Gastrocnemius medialis (tissue), 4 donors: ENCODE measurements around the gene NELFB.

Experiments
- POLR2A ChIP-seq, 2 donors: fragments of 450-650 bp; IDR thresholded peaks; one replicate each; pipeline ENCODE4 v1.6.1; 2017; ENCODE audit warnings: antibody characterized with exemption in 2 of 2, mild to moderate bottlenecking in 2 of 2, moderate library complexity in 2 of 2
- TF ChIP-seq, protein P1 (sequence below), 5 experiments: fragments of 450-650 bp in 3 of 5; fragments of 200-600 bp in 2 of 5; sonication (generic) in 2 of 5; IDR thresholded peaks in 4 of 5; conservative IDR thresholded peaks in 1 of 5; 1 replicate in 4 of 5; 2 replicates in 1 of 5; pipeline ENCODE4 v1.5.1; 2016 to 2019; ENCODE audit warnings: antibody characterized with exemption in 5 of 5, mild to moderate bottlenecking in 3 of 5, moderate library complexity in 3 of 5

DNA sequence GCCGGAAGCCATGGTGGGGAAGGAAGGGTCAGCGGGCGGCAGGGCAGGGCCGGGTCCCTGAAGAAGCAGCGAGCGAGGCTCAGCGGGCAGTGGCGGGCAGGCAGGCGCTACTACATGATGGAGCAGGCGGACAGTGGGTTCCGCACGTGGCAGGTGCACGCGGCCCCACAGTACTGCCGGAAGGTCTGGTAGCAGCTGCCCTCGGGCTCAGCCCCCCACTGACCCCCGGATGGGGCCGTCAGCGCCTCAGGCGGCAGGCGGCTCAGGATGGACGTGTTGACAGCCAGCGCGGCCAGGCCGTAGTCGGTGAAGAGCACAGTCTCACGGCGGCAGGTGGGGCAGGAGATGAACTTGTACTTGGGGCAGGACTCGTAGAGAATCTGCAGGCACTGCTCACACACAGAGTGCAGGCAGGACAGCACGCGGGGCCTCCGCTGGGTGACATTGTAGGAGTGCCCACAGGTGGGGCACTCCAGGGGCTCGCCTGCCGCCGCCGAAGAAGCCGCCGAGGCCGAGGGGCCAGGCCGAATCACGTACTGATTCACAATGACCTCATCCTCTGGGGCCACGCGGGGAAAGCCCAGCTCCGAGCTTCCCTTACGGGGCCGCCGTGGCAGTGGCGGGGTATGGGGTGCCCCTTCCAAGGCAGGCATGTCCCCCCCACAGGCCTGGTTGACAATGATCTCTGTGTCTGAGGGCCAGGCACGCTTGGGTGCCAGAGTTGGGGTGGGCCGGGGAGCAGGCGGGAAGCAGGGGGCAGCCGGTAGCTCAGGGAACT is 34.6 kb upstream of the NELFB start:
- TF ChIP-seq, protein P1, sequence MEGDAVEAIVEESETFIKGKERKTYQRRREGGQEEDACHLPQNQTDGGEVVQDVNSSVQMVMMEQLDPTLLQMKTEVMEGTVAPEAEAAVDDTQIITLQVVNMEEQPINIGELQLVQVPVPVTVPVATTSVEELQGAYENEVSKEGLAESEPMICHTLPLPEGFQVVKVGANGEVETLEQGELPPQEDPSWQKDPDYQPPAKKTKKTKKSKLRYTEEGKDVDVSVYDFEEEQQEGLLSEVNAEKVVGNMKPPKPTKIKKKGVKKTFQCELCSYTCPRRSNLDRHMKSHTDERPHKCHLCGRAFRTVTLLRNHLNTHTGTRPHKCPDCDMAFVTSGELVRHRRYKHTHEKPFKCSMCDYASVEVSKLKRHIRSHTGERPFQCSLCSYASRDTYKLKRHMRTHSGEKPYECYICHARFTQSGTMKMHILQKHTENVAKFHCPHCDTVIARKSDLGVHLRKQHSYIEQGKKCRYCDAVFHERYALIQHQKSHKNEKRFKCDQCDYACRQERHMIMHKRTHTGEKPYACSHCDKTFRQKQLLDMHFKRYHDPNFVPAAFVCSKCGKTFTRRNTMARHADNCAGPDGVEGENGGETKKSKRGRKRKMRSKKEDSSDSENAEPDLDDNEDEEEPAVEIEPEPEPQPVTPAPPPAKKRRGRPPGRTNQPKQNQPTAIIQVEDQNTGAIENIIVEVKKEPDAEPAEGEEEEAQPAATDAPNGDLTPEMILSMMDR (IDR thresholded peaks at IDR 0.05 in 4 of 5, conservative IDR thresholded peaks at IDR 0.05 in 1 of 5): no peak
- TF ChIP-seq POLR2A (IDR thresholded peaks at IDR 0.05): no peak
